HG03139 (cell line): ENCODE data around the gene IBA57.
"Not testable (repeated sequence)": the region's sequence is repeated elsewhere in the genome, so short reads cannot be mapped to it uniquely, and the experiment has no call there.

Experiments
- ATAC-seq: cut with Tn5 transposase; IDR thresholded peaks from one replicate; pipeline ENCODE4 v1.9.1; 2021; ENCODE audit not compliant: unreplicated experiment

The IBA57 gene

GRCh38 chr1:228210712-228211530, 45.3 kb downstream of the IBA57 start:
- no peak for ATAC-seq

- ATAC-seq = no peak
Observed at GRCh38 chr1:228211531-228212414, 46.2 kb downstream of the IBA57 start.

GRCh38 chr1:228212415-228212965, 46.9 kb downstream of the IBA57 start:
- ATAC-seq = no peak

GRCh38 chr1:228212966-228213844, 47.6 kb downstream of the IBA57 start:
- ATAC-seq = peak; percentile 86

- no peak for ATAC-seq
Observed at GRCh38 chr1:228213917-228214808, 48.6 kb downstream of the IBA57 start.

GRCh38 chr1:228214921-228215662, 49.5 kb downstream of the IBA57 start:
- ATAC-seq = no peak

- ATAC-seq = no peak
Observed at GRCh38 chr1:228215663-228216116, 50.1 kb downstream of the IBA57 start.

GRCh38 chr1:228216371-228217320, 51.0 kb downstream of the IBA57 start:
- no peak for ATAC-seq

- ATAC-seq = no peak
Observed at GRCh38 chr1:228217551-228218344, 52.1 kb downstream of the IBA57 start.

GRCh38 chr1:228218513-228219244, 53.1 kb downstream of the IBA57 start:
- no peak for ATAC-seq

- no peak for ATAC-seq
Observed at GRCh38 chr1:228219245-228219961, 53.8 kb downstream of the IBA57 start.

- ATAC-seq = no peak
Observed at GRCh38 chr1:228219962-228220780, 54.6 kb downstream of the IBA57 start.

GRCh38 chr1:228221097-228221496, 55.5 kb downstream of the IBA57 start:
- not testable (repeated sequence) for ATAC-seq

GRCh38 chr1:228222548-228222947, 56.9 kb downstream of the IBA57 start:
- no peak for ATAC-seq
